ENCODE data around the gene XCL1.
"Not testable (repeated sequence)": the region's sequence is repeated elsewhere in the genome, so short reads cannot be mapped to it uniquely, and the experiment has no call there.

XCL1 gene

GRCh38 chr1:168576245-168576688 is at the start of gene XCL1:
Gene XCL1 (plus strand): TSS chr1:168576605. CDS start chr1:168576638, 33 bp downstream.
- DNase-seq, result not testable (repeated sequence)

- DNase-seq, result no peak
Observed at GRCh38 chr1:168529518-168529917, 46.9 kb upstream of the XCL1 start.

- DNase-seq, result no peak
Observed at GRCh38 chr1:168531615-168532345, 44.6 kb upstream of the XCL1 start.

- DNase-seq, result no peak
Observed at GRCh38 chr1:168535536-168535935, 40.9 kb upstream of the XCL1 start.

- DNase-seq, result not testable (repeated sequence)
Observed at GRCh38 chr1:168540798-168541197, 35.6 kb upstream of the XCL1 start.

GRCh38 chr1:168542978-168543377 is 33.4 kb upstream of the XCL1 start:
- not testable (repeated sequence) for DNase-seq

- DNase-seq, result not testable (repeated sequence)
Observed at GRCh38 chr1:168543840-168544498, 32.4 kb upstream of the XCL1 start, which contains the start of gene XCL2. Gene XCL2 (minus strand): TSS chr1:168543997. CDS start chr1:168543964, 33 bp downstream.

GRCh38 chr1:168545678-168546552 is 30.5 kb upstream of the XCL1 start:
- not testable (repeated sequence) for DNase-seq

GRCh38 chr1:168546553-168546895 is 29.9 kb upstream of the XCL1 start:
- DNase-seq, result not testable (repeated sequence)

- DNase-seq, result no peak
Observed at GRCh38 chr1:168550971-168551370, 25.4 kb upstream of the XCL1 start.

GRCh38 chr1:168551688-168552087 is 24.7 kb upstream of the XCL1 start:
- DNase-seq, result no peak

GRCh38 chr1:168552961-168553360 is 23.4 kb upstream of the XCL1 start:
- DNase-seq, result no peak

- DNase-seq, result no peak
Observed at GRCh38 chr1:168553680-168554553, 22.5 kb upstream of the XCL1 start.

- DNase-seq, result no peak
Observed at GRCh38 chr1:168554603-168555483, 21.6 kb upstream of the XCL1 start.

- DNase-seq, result no peak
Observed at GRCh38 chr1:168555508-168556046, 20.8 kb upstream of the XCL1 start.

- no peak for DNase-seq
Observed at GRCh38 chr1:168556647-168557046, 19.8 kb upstream of the XCL1 start.

- no peak for DNase-seq
Observed at GRCh38 chr1:168560370-168560769, 16.0 kb upstream of the XCL1 start.

- no peak for DNase-seq
Observed at GRCh38 chr1:168561989-168562388, 14.4 kb upstream of the XCL1 start.

GRCh38 chr1:168565825-168566224 is 10.6 kb upstream of the XCL1 start:
- no peak for DNase-seq

GRCh38 chr1:168567007-168567406 is 9.4 kb upstream of the XCL1 start:
- DNase-seq, result no peak

- DNase-seq, result no peak
Observed at GRCh38 chr1:168567568-168567967, 8.8 kb upstream of the XCL1 start.

All from eye (tissue), 1 donor.